HCT116 (cell line): ENCODE results near the gene SRSF3. TPM values are rescaled to one million over a fixed set of nuclear protein-coding genes. Genes with fewer than 3 reads are reported as not detected.
A peak's percentile ranks its signal among the peaks of the same experiment; 100 is the strongest.

Experiments
- ATAC-seq: fragments of 200-7000 bp; cut with Tn5 transposase; 2 replicates; pipeline ENCODE4 v1.9.1; 2020; ENCODE audit warnings: mild to moderate bottlenecking, moderate library complexity
- BruUV-seq: library from RNA; stranded (reverse); fragments of 400-500 nt; replicated peaks from 2 replicates; lab custom pipeline; 2021; lab: Mats Ljungman, UMichigan
- CTCF ChIA-PET: fragments of 300-600 bp; sonication (Branson Sonifier 250); formaldehyde crosslinking; loops from one replicate; lab custom pipeline; 2021; ENCODE audit warnings: antibody characterized with exemption; lab: Charles Lee
- POLR2A ChIA-PET: fragments of 300-600, 350-600 bp; sonication (Branson Sonifier 250); formaldehyde crosslinking; loops from one replicate; lab custom pipeline; 2021; ENCODE audit warnings: antibody characterized with exemption; lab: Charles Lee
- RAD21 ChIA-PET, 2 experiments: fragments of 300-600 bp; sonication (Branson Sonifier 250); formaldehyde crosslinking; loops; one replicate each; lab custom pipeline; 2023; ENCODE audit warnings: low total read pairs in 2 of 2; ENCODE audit not compliant: uncharacterized antibody in 2 of 2, unreplicated experiment in 2 of 2, low non-redundant PET in 1 of 2; lab: Charles Lee
- DNase-seq: peaks from one replicate; pipeline ENCODE4 v3.0.0-alpha.2; 2010; ENCODE audit warnings: low read depth, low spot score
- H2AFZ ChIP-seq: fragments of 200-600 bp; shearing (Covaris generic), sonication (generic); 2 replicates; pipeline ENCODE4 v1.6.1; 2017; ENCODE audit warnings: low read depth, mixed run types, mixed read lengths, antibody characterized with exemption, low read length; ENCODE audit not compliant: poor library complexity, severe bottlenecking
- H3K27ac ChIP-seq: 2 replicates; pipeline ENCODE4 v1.5.1; 2012; ENCODE audit warnings: low read depth, low read length
- H3K27me3 ChIP-seq: fragments of 200-600 bp; sonication (generic); 2 replicates; pipeline ENCODE4 v1.6.1; 2016; ENCODE audit warnings: mixed run types, low read length, mixed read lengths; ENCODE audit not compliant: insufficient read depth
- H3K36me3 ChIP-seq, 2 experiments: fragments of 200-500 bp in 1 of 2; fragments of 200-600 bp in 1 of 2; sonication (Bioruptor generic) in 1 of 2; sonication (generic) in 1 of 2; 2 replicates each; pipeline versions ENCODE4 v1.5.1 to v1.6.1; 2014 to 2016; ENCODE audit warnings: low read length in 2 of 2, inconsistent platforms in 1 of 2, mixed read lengths in 1 of 2, mixed run types in 1 of 2; ENCODE audit not compliant: insufficient read depth in 2 of 2, control insufficient read depth in 1 of 2
- H3K4me1 ChIP-seq, 2 experiments: fragments of 200-600 bp in 1 of 2; sonication (generic) in 1 of 2; 2 replicates each; pipeline versions ENCODE4 v1.5.1 to v1.6.1; 2012 to 2017; ENCODE audit warnings: low read length in 2 of 2, inconsistent platforms in 1 of 2, mild to moderate bottlenecking in 1 of 2, mixed read lengths in 1 of 2, mixed run types in 1 of 2, moderate library complexity in 1 of 2; ENCODE audit not compliant: insufficient read depth in 2 of 2, control insufficient read depth in 1 of 2
- H3K4me2 ChIP-seq: fragments of 200-600 bp; sonication (generic); 2 replicates; pipeline ENCODE4 v1.6.1; 2017; ENCODE audit warnings: mixed run types, low read length, mixed read lengths
- H3K4me3 ChIP-seq, 2 experiments: fragments of 200-600 bp in 1 of 2; sonication (generic) in 1 of 2; replicated peaks in 1 of 2; 2 replicates each; pipeline ENCODE4 v1.5.1; 2011 to 2016; ENCODE audit warnings: low read length in 2 of 2, control low read depth in 1 of 2, low read depth in 1 of 2, mild to moderate bottlenecking in 1 of 2, mixed read lengths in 1 of 2, mixed run types in 1 of 2
- H3K79me2 ChIP-seq: fragments of 200-600 bp; sonication (generic); 2 replicates; pipeline ENCODE4 v1.6.1; 2017; ENCODE audit warnings: mild to moderate bottlenecking, mixed run types, low read length, moderate library complexity, mixed read lengths; ENCODE audit not compliant: insufficient read depth
- H3K9ac ChIP-seq: fragments of 200-600 bp; sonication (generic); 2 replicates; pipeline ENCODE4 v1.6.1; 2016; ENCODE audit warnings: low read length, mixed read lengths
- H3K9me2 ChIP-seq: fragments of 200-600 bp; sonication (generic), shearing (Covaris generic); 2 replicates; pipeline ENCODE4 v1.6.1; 2017; ENCODE audit warnings: mixed run types, mild to moderate bottlenecking, moderate library complexity; ENCODE audit not compliant: insufficient read depth
- H3K9me3 ChIP-seq, 2 experiments: fragments of 200-500 bp in 1 of 2; fragments of 200-600 bp in 1 of 2; sonication (Bioruptor generic) in 1 of 2; sonication (generic) in 1 of 2; 2 replicates each; pipeline ENCODE4 v1.6.1; 2014 to 2017; ENCODE audit warnings: low read length in 2 of 2, mixed read lengths in 2 of 2, inconsistent platforms in 1 of 2, low read depth in 1 of 2, mild to moderate bottlenecking in 1 of 2, mixed run types in 1 of 2, moderate library complexity in 1 of 2; ENCODE audit not compliant: control insufficient read depth in 1 of 2, insufficient read depth in 1 of 2
- H4K20me1 ChIP-seq: fragments of 200-600 bp; sonication (generic), shearing (Covaris generic); 2 replicates; pipeline ENCODE4 v1.6.1; 2017; ENCODE audit warnings: mixed run types, mild to moderate bottlenecking, moderate library complexity; ENCODE audit not compliant: insufficient read depth
- POLR2AphosphoS5 ChIP-seq: IDR thresholded peaks from 2 replicates; pipeline ENCODE4 v1.6.1; 2011; ENCODE audit warnings: mild to moderate bottlenecking, low read depth, low read length, moderate library complexity
- SIN3A ChIP-seq: IDR thresholded peaks from 2 replicates; pipeline ENCODE4 v1.6.1; 2012; ENCODE audit warnings: low read depth
- ZBTB33 ChIP-seq: IDR thresholded peaks from 2 replicates; pipeline ENCODE4 v1.6.1; 2011; ENCODE audit warnings: mild to moderate bottlenecking, low read length, moderate library complexity; ENCODE audit not compliant: insufficient replicate concordance; ENCODE audit errors: extremely low read depth
- intact Hi-C: fragments of 100-400 bp; cut with micrococcal nuclease; formaldehyde crosslinking; loops from 2 replicates; pipeline ENCODE4 v1.10.0; 2022
- total RNA-seq: library from RNA; stranded (reverse); gene quantifications from one replicate; pipeline ENCODE4 v1.2.1, GENCODE V29; 2021; ENCODE audit not compliant: unreplicated experiment

Gene SRSF3
- total RNA-seq, 1 experiment from 2014 or later, result 362 TPM

GRCh38 chr6:36613200-36613995 lies 19.2 kb downstream of the SRSF3 start:
- ChIA-PET CTCF (no interaction called here), POLR2A (interaction anchor here (2.0 kb wide), 1 partner anchor 70 kb away, joined by 5 read pairs; no protein-coding TSS in a partner anchor), RAD21 (no interaction called here)
- Histone ChIP-seq H3K4me1 (peaks cover 16 to 17% of the 10 kb centered on the region in 2 experiments), H2AFZ (no peak overlapping the region), H3K9me3 (no peaks in the 10 kb centered on the region), H3K79me2 (peaks cover 14% of the 10 kb centered on the region), H3K9ac (no peak overlapping the region), H3K9me2 (no peaks in the 10 kb centered on the region), H3K4me2 (no peak overlapping the region), H3K27ac (no peak overlapping the region), H4K20me1 (peaks cover 3% of the 10 kb centered on the region; the same call in 1 of the 2 replicates), H3K27me3 (no peaks in the 10 kb centered on the region), H3K4me3 (no peak overlapping the region), H3K36me3 (peaks cover 0 to 4% of the 10 kb centered on the region in 2 experiments; a peak in 2 of 4 replicates)
- BruUV-seq, result no TSS peak
- TF ChIP-seq SIN3A, result no peak
- 0 out of 2 replicates have a peak, but pooled peaks have one; percentile 5 for TF ChIP-seq POLR2AphosphoS5
- TF ChIP-seq ZBTB33, result no peak
- DNase-seq (no peak), ATAC-seq (no peak)
- intact Hi-C loops, result no loop called here
